Measurements from ENCODE around the gene WFDC12.

The WFDC12 gene

GRCh38 chr20:45087814-45088213 lies 36.5 kb downstream of the WFDC12 start:
- TF ChIP-seq POLR2AphosphoS5 (IDR thresholded peaks at IDR 0.05; ENCODE audit: low read depth, low read length) = no peak
- DNase-seq (ENCODE audit: insufficient read length) (no peak), FAIRE-seq (no peak)

- DNase-seq (ENCODE audit: insufficient read length) = no peak
- TF ChIP-seq POLR2AphosphoS5 (IDR thresholded peaks at IDR 0.05; ENCODE audit: low read depth, low read length) = no peak
- no peak for TF ChIP-seq TAF1 (IDR thresholded peaks at IDR 0.05; ENCODE audit: borderline replicate concordance, low read depth, low read length)
- no peak for TF ChIP-seq POLR2A (IDR thresholded peaks at IDR 0.05; ENCODE audit: low read depth, low read length)
- no peak for FAIRE-seq
Observed at GRCh38 chr20:45087097-45087790, 37.0 kb downstream of the WFDC12 start.

- no peak for TF ChIP-seq TAF1 (IDR thresholded peaks at IDR 0.05; ENCODE audit: borderline replicate concordance, low read depth, low read length)
- TF ChIP-seq POLR2A (IDR thresholded peaks at IDR 0.05; ENCODE audit: low read depth, low read length) = no peak
- TF ChIP-seq POLR2AphosphoS5 (IDR thresholded peaks at IDR 0.05; ENCODE audit: low read depth, low read length) = no peak
- no peak for DNase-seq (ENCODE audit: insufficient read length)
- no peak for FAIRE-seq
Observed at GRCh38 chr20:45085867-45086266, 38.4 kb downstream of the WFDC12 start.

GRCh38 chr20:45085289-45085688 lies 39.0 kb downstream of the WFDC12 start:
- FAIRE-seq = no peak

GRCh38 chr20:45083127-45083526 lies 41.1 kb downstream of the WFDC12 start:
- FAIRE-seq (no peak), DNase-seq (ENCODE audit: insufficient read length) (no peak)
- no peak for TF ChIP-seq TAF1 (IDR thresholded peaks at IDR 0.05; ENCODE audit: borderline replicate concordance, low read depth, low read length)
- no peak for TF ChIP-seq POLR2AphosphoS5 (IDR thresholded peaks at IDR 0.05; ENCODE audit: low read depth, low read length)
- TF ChIP-seq POLR2A (IDR thresholded peaks at IDR 0.05; ENCODE audit: low read depth, low read length) = no peak

More at GRCh38 chr20:45085289-45085688, 39.0 kb downstream of the WFDC12 start:
- TF ChIP-seq POLR2A (IDR thresholded peaks at IDR 0.05; ENCODE audit: low read depth, low read length) = no peak
- no peak for TF ChIP-seq TAF1 (IDR thresholded peaks at IDR 0.05; ENCODE audit: borderline replicate concordance, low read depth, low read length)
- no peak; the same call in 1 of the 2 replicates for TF ChIP-seq POLR2AphosphoS5 (IDR thresholded peaks at IDR 0.05; ENCODE audit: low read depth, low read length)
- DNase-seq (ENCODE audit: insufficient read length) = no peak

- no peak for FAIRE-seq
- TF ChIP-seq TAF1 (IDR thresholded peaks at IDR 0.05; ENCODE audit: borderline replicate concordance, low read depth, low read length) = no peak
- TF ChIP-seq POLR2AphosphoS5 (IDR thresholded peaks at IDR 0.05; ENCODE audit: low read depth, low read length) = no peak
- TF ChIP-seq POLR2A (IDR thresholded peaks at IDR 0.05; ENCODE audit: low read depth, low read length) = no peak
- DNase-seq (ENCODE audit: insufficient read length) = no peak
Observed at GRCh38 chr20:45082468-45082867, 41.8 kb downstream of the WFDC12 start.

GRCh38 chr20:45080867-45081624 lies 43.2 kb downstream of the WFDC12 start:
- FAIRE-seq (no peak), DNase-seq (ENCODE audit: insufficient read length) (no peak)
- TF ChIP-seq POLR2AphosphoS5 (IDR thresholded peaks at IDR 0.05; ENCODE audit: low read depth, low read length) (no peak), TAF1 (IDR thresholded peaks at IDR 0.05; ENCODE audit: borderline replicate concordance, low read depth, low read length) (no peak)

- DNase-seq (ENCODE audit: insufficient read length) (no peak), FAIRE-seq (no peak)
- TF ChIP-seq TAF1 (IDR thresholded peaks at IDR 0.05; ENCODE audit: borderline replicate concordance, low read depth, low read length) (no peak), POLR2A (IDR thresholded peaks at IDR 0.05; ENCODE audit: low read depth, low read length) (no peak), POLR2AphosphoS5 (IDR thresholded peaks at IDR 0.05; ENCODE audit: low read depth, low read length) (no peak)
Observed at GRCh38 chr20:45077559-45077958, 46.7 kb downstream of the WFDC12 start.
